GM18502 (cell line): Measurements from ENCODE around the gene MUL1.

Experiments
- ATAC-seq: cut with Tn5 transposase; IDR thresholded peaks from one replicate; pipeline ENCODE4 v1.9.1; 2021; ENCODE audit warnings: mild to moderate bottlenecking; ENCODE audit not compliant: unreplicated experiment, poor library complexity

MUL1 gene

DNA sequence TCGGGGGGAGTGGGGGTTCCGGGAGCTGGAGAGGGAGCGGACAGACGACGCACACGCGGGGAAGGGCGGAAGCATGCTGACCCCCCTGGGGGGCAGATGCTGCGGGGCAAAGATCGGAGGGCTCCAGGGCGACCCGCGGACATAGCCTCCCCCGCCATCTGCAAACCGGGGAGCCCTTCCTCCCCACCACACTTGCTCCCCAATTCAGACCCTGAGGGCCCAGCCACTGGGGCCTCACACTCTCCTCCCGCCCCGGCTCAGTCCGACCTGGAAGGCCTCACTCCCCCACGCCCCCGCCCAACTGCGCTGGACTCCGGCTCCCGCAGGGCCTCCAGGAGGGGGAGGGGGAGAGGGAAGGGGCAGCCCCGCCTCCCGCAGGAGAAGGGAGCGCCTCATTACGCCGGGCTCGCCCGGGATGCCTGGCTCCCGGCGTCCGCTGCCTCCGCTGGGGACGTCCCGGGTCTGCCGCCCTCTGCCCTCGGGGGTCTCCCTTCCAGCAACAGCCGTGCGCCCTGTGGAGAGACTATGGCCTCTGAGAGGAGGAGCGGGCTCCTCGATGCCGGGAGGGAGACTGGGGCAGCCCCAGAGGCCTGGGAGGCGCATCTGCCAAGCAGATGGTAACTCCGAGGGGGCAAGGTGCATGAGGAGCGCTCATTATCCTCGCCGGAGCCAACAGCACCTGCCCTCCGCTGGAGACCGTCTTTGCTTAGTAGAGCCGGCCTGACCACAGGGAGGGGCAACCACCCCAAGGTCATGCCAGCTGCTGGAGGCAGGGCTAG, 21.3 kb downstream of the MUL1 start:
- no peak for ATAC-seq

DNA sequence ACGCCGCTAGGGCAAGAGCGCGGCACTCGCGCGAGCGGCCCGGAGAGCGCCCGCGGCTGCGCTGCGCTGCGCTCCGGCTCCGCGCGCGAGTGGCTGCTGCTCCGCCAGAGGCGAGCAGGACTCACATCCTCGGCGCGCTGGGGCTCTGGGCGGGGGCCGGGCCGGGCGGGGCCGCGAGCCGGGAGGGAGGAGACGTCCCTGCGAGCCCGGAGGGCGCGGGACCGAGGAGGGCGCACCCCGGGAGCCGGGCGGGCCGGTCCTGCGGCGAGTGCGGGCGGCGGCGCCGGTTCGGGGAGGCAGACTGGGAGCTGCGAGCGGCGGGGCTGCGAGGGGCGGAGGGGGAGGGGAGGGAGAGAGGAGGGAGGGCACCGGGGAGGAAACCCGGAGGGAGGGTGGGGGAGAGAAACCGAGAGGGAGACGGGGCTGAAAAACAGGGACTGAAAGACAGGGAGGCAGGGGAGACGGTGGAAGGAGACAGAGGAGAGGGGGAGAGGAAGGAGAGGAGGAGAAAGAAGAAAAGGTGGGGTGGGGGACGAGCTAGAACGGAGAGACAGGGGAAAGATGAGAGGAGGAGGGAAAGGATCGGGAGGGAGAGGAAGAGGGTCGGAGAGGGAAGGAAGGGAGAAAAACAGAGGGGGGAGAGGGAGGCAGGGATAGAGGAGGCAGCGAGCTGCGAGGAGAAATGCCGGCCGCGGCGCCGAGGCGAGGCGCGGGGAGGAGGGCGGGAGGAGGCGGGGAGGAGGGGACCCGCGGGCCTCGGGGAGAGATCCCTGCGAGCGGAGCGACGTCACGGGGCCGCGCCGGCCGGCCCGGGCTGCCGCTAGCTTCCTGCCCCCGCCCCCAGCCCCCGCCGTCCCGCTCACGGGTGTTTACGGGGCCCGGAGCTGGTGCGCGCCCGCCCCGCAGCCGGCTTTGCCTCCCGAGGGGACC, 22.2 kb downstream of the MUL1 start, which contains the start of gene CAMK2N1:
TSS of gene CAMK2N1 (minus strand) at position 684 of the 930 bp plus-strand sequence. CDS start 831 bp downstream, outside the sequence.
- no peak for ATAC-seq

DNA sequence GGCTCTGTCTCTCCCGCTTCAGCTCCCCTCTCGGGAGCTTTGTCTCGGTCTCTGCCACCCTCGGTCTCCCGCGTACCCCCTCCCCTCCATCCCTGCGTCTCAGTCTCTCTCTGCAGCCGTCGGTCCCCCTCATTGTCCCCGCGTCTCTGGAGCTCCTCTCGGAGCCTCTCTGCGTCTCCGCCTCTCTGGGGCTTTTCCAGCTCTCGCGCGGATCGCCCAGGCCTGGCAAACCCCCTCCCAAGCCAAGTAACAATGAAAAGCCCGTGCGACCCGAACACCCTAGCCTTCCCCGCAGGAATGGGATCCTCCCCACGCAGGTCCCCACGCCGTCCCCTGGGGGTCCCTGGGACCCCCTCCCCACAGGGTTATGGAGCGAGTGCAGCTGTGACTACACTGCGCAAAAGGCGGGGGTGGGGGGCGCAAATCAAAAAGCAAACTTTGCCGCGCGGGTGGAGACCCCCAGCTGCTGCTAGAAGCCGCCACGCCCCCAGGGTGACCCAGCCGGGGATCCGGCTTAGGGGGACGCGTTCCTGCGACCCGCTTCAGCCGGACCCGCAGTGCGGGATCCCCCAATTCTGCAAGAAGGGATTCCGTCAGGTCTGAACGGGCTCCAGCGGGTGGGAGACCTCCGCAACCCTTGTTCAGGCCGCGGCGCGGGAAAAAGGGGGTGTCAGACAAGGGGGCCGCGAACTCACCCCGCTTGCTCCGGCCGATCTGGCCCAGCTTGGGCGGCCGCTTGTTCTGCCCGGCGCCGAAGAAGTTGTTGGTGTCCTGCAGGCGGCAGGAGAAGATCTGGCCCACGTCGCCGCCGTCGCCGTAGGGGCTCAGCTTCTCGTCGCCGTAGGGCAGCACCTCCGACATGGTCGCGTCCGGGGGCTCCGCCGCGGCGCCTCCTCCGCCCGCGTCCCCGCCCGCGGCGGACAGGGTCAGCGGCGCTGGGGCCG, 23.2 kb downstream of the MUL1 start:
- no peak for ATAC-seq

DNA sequence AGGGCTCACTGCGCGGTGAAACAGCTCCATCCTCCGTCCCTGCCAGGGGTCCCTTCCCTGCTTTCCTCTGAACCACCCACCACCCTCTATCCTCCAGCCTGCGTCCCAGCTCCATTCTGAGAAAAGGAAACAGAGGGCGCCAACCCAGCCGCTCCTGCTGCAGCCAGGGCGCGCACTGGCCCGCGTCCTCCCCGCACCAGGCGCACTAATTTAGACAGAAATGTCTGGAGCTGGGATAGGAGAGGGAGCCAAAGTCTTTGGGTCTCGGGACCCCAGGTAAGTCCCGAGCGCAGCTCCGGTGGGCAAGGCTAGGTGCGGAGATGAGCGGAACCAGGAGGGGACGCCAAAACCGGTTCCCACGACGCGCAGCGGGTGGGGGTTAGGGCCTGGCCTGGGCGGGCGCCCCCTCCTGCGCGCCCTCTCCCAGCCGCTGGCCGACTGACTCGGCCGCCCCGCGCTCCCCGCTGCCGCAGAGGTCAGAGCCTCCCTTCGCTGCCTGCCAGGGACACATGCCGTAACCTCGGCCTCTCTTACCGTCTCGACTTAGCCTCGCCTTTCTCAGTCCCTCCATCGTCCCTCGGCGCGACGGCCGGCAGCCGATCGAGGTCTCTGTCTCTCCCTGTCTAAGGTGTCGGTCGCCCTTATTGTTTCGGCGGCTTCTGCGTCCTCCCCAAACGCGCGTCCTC, 24.0 kb downstream of the MUL1 start:
- ATAC-seq: no peak

DNA sequence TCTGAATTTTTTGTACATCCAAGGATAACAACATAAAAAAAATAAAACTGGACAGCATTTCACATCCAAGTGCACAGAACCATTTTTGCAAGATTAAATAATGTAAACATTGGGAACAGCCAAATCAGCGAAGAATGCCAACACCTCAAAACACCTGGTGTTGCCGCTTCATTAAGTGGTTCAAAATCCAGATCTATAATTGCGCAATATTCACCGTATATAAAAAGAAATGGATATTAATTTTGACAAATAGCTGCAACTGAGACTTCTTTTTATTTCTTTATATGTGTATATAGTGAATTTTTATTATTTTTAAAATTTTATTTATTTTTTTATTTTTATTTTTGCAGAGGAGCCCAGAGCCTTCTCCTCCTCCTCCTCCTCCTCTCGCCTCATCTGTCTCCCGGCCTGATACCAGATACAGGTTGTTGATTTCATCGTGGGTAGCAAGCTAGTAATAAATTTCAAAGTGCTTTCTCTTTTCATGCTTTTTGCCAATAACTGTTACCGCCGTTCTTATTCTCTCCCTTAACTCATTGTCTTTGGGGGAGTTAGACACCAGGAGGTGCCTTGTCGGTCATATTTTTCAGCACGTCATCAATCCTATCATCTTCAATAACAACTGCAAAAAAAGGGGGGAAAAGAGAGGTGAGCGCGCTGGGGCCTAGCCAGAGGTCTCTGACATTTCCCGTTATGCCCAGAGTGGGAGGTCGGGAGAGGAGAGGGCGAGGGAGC, 24.7 kb downstream of the MUL1 start:
- ATAC-seq: no peak

DNA sequence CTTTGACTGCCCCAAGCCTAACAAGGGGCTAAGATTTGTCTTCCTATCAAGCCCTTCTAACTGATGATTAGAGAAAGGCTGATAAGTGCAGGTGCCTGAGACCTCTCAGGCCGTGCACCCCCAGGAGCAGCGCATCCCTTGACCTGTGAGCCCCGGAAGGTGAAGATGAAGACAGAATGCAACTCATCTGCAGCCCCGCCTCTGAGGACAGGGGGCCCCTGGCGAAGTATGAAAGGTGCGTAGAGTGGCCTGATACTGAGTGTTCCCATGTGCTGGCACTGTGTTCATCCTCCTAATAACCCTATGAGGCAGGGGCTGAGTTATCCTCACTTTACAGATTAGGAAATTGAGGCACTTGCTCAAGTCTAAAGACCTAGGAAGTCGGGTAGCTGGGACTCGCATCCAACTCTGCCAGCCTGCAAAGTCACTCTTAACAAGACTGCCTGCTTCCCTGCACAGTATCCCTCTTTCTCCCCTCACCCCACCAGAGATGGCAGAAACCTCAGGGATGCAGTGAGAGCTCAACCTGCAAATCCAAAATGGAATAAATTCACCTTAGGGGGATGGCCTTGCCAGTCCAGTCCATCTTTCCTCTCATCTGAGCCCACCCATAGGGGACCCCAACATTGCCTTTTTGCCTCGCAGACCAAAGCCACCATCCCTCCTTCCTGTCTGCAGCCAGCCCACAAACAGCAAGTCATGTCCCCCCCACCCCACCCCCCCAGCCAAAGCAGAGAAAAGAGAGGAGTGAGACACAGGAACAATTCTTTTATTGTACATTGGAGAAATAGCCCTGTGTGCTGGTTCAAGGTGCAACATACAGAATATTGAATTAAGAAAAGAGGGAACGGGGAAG, 26.1 kb downstream of the MUL1 start:
- ATAC-seq: no peak

DNA sequence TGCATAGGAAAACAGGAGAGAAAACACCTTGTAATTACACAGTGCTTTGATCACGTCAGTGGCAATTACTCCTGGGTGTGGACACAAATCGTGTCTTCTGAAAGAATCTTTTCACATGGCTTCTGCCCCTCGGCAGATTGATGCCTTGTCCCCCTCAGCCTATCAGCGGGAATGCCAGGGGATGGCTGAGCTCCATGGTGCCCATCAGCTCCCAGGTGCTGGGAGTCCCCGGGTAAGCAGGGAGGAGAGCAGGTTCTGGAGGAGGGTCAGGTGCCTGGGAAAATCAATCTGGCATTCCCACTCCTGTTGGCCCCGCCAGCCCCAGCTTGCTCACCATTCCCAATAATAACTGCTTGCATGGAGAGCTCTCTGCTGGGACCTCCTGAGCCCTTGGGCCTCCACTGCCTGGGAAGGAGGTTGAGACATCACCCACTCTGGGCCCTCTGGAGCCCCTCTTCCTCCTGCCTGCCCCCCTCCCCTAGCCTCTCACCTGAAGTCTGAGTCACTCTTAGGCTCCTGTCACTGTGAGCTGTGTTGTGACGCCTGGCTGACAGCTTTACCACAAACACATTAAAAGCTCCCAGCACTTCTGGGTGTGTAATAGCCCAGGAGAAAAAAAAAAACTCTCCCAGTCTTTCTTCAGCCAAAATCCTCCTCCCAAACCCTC, 26.9 kb downstream of the MUL1 start:
- no peak for ATAC-seq

DNA sequence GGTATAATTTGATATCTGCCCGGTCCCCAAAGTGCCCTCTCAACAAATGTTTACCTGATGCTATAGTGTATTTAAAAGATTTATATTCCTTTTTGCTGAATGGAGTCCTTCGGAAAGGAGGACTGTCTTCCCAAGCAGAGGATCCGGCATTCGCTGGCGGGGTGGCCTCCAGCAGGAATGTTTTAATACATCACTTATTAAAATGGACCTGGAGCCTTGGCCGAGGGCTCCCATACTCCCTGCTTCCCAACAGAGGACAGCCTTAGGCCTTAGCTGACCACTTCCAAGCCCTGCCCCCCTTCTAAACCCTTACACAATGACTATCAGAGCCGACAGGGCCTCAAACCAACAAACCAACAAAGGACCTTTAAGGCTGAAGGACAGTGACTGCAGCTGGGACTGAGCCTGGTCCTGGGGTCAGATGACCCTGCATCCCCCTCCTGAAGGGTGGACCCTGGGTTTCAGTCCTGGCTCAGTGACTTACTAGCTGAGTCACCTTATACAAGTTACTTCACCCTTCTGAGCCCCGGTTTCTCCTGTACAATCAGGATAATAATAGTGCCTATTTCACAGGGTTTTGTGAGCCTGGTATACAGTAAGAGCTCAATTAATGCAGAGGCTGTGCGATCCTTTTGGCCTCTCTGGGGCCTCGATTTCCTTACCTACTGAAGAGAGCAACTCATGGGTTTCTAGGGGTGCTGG, 27.6 kb downstream of the MUL1 start:
- ATAC-seq: no peak

DNA sequence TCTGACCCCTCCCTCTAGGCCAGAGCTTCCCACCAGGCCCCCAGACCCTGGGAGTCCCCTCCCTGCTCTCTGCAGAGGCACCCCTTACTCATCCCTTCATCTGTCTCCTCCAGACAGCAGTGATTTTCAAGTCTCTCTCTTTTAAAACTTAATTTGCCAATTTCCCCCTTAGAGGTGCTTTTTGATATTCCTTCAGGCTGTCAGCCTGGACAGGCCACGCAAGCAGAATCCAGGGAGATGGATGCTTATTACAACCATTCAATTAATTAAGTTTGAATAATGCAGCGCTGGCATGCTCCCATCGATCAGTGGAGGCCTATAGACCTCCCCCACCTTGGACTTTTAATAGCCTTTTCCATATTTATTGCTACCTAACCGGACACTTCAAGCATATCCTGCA, 28.1 kb downstream of the MUL1 start:
- ATAC-seq: no peak

DNA sequence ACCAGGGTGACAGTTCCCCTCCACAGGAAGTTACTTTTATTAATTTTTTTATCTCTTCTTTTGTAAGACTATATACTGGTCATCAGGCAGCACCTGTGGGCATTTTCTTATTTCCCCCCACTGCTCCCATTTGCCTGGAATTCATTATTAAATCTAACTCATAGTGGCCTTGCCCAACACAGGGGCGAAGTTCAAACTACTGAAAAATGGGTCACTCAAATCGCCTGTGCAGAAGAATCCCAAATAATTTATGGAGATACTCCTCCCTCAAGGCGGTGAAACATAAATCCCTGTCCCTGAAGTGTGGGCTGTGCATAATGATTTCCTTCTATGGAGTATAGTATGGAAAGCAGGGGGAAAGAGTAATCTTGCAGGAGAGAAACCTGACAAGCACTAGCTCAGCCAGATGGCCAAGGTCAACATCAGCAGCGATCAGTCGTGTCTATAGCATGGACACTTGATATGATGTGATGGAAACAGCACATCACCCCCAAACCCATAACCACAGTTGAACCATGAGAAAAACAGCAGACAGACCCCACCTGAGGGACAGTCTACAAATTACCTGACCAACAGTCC, 29.8 kb downstream of the MUL1 start:
- no peak for ATAC-seq

DNA sequence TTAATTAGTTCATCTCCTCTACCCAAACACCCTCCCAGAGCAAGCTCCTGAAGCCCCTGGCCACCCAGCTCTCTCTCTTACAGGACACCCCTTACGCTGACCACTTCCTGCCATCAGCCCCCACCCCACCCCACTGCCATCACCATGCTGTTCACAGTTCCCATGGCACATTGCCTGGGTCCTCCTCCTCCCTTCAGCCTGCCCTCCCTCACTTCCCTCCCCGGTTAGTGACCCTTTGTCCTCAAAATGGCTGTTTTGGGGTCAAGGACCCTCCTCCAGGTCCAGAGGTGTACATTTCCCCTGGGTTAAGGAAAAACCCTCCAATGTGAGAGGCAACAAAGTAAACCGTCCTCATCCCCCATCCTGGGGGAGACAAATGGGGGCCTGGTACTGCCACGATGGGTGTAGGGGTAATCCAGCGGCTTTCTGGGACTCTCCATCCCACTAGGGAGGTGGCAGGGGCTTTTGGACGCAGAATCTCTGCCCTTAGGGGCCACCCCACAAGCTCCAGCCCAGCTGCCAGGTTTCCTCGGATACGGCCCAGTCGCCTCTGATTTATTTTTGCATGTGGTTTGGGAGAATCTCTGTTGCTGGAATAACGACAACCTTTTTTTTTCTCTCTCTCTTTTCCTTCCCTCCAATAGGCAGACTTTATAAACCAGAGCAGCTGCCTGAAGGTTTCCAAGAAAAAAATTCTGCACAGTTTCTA, 30.4 kb downstream of the MUL1 start:
- no peak for ATAC-seq

DNA sequence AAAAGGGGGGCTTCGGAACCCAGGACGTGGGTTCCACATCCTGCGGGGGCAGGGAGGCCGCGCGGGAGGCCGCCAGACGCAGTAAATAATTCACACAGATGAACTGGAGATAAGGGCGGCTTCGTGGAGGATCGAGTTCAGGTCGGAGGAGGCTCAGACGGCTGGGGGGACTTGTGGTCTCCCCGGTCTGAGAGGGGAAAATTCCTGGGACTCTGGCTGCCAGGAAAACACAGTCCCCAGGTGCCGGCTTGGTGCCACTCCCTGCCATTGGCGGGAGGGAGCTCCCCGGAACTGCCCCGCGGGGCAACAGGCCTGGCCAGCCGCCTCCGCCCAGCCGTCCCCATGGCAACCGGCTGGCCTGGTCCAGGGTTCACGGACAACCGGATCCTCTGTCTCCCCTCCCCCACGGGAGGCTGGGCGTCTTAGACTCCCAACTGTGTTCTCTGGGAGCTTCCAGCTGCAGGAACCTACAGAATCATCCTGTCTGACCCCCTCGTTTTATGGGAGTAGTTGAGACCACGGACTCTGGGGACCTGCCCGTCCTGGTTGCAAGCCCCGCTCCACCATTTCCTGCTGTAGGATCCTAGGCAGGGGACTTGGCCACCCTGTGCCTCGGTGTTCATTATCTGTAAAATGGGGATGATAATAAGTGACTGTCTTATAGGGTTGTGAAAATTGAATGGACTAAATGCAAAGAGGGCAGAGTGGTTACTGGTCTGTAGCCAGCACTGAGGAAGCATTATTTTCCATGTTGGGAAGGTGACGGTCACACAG, 31.5 kb downstream of the MUL1 start:
- ATAC-seq: no peak

DNA sequence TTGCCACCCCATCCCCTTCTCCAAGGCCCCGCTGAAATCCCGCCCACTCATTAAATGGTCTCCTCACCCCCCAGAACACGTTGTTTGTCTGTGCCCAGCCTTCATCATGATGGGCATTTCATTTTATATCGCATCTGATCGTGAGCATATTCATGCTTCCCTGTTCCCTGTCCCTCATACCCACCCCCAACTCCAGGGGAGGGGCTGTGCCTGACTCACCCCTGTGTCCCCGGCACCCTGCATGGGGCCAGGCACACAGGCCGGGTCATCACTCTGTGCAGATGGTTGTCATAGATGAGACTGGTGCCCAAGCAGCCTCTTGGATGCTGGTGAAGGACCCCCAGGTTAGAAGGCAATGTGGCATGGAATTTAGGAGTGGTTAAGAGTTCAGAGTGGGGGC, 33.0 kb downstream of the MUL1 start:
- no peak for ATAC-seq

DNA sequence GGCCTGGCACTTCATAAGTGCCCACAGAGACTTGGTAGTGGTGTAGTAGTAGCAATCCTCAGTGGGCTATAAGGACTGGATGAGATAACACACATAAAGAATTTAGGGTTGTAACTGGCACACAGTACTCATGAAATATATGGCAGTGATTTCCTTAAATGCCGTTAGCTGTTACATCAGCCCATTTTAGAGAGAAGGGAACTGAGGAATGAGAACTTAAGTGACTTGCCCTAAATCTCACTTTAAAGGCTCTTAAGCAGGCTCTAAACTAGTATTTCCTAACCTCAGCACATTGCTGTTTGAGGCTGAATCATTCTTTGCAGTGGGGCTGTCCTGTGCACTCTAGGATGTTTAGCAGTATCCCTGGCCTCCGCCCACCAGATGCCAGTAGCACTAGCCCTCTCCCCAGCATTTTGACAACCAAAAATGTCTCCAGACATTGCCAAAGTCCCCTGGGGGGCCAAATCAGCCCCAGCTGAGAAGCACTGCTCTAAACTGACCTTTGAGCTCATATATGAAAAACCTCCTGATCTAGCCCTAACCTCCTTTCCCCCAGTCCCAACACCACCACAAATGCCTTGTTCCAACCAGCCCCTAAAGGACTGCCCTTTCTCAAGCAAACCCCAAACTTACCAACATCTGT, 33.5 kb downstream of the MUL1 start:
- no peak for ATAC-seq

DNA sequence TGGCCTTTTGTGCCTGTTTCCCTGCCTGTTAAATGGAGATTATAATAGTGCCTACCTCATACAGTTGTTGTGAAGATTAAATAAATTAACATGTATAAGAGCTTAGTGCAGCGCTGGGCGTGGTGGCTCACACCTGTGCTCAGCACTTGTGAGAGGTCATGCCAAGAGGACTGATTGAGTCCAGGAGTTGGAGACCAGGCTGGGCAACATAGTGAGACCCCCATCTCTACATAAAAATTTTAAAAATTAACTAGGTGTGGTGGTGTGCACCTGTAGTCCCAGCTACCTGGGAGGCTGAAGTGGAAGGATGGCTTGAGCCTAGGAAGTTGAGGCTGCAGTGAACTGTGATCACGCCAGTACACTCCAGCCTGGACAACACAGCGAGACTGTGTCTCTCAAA, 34.1 kb downstream of the MUL1 start:
- ATAC-seq: no peak
